ENCODE results near the gene AP1AR. TPM values are rescaled to one million over a fixed set of nuclear protein-coding genes. Genes with fewer than 3 reads are reported as not detected.

Gene AP1AR
- total RNA-seq, 1 donor from 2014 or later, result 15.7 TPM

DNA sequence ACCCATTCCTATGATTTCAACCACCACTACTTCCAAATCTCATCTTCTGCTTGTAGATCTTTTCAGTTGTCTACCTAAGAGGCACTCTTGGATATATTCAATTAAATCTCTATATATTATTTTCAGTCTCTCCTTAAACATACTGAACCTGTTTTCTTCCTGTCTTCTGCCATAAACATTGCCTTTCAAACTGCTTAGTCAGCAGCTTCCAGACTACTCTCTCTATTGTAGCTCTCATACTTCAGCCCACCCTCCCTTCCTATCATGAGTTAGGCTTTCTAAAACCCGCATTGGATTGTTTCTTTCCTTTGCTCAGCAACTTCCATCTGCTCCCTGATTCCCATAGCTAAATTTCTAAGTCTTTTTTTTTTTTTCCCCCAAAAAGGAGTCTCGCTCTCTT is 4.5 kb downstream of the AP1AR start:
- H3K27ac Mint-ChIP-seq (ENCODE audit: unreplicated experiment), result no peak overlapping the region

DNA sequence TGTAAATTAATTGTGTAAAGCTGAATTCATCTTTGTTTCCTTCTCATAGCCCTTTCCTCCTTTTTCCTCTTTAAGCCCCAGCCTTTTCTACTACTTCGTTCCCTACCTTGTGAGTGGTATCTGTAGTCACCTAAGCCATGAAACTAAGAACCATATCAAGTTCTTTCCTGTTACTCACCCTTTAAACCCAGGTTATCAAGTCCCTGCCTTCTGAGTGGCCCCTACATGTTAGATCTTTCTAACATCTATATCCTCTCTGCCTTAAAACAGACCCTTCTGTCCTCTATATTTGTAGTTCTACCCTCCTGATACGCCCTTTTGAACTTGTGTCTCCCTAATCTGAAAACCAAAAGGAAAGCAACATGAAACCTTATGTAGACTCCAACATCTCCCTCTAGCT is 7.2 kb downstream of the AP1AR start:
- no peaks in the 10 kb centered on the region for H3K9me3 Mint-ChIP-seq (ENCODE audit: unreplicated experiment)
- H3K27me3 Mint-ChIP-seq (ENCODE audit: unreplicated experiment), result peaks cover 2% of the 10 kb centered on the region
- H3K36me3 Mint-ChIP-seq (ENCODE audit: low read depth, unreplicated experiment), result no peaks in the 10 kb centered on the region
- DNase-seq (ENCODE audit: low spot score), result no peak
- H3K4me1 Mint-ChIP-seq (ENCODE audit: unreplicated experiment), result peaks cover 7% of the 10 kb centered on the region
- no peak overlapping the region for H3K4me3 Mint-ChIP-seq (ENCODE audit: unreplicated experiment)
- TF ChIP-seq, protein P1, sequence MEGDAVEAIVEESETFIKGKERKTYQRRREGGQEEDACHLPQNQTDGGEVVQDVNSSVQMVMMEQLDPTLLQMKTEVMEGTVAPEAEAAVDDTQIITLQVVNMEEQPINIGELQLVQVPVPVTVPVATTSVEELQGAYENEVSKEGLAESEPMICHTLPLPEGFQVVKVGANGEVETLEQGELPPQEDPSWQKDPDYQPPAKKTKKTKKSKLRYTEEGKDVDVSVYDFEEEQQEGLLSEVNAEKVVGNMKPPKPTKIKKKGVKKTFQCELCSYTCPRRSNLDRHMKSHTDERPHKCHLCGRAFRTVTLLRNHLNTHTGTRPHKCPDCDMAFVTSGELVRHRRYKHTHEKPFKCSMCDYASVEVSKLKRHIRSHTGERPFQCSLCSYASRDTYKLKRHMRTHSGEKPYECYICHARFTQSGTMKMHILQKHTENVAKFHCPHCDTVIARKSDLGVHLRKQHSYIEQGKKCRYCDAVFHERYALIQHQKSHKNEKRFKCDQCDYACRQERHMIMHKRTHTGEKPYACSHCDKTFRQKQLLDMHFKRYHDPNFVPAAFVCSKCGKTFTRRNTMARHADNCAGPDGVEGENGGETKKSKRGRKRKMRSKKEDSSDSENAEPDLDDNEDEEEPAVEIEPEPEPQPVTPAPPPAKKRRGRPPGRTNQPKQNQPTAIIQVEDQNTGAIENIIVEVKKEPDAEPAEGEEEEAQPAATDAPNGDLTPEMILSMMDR (IDR thresholded peaks at IDR 0.05; ENCODE audit: unreplicated experiment), result no peak
- no peak overlapping the region for H3K27ac Mint-ChIP-seq (ENCODE audit: unreplicated experiment)

More for the DNA sequence above, 4.5 kb downstream of the AP1AR start:
- Mint-ChIP-seq H3K27me3 (ENCODE audit: unreplicated experiment) (peaks cover 6% of the 10 kb centered on the region), H3K4me1 (ENCODE audit: unreplicated experiment) (peaks cover 18% of the 10 kb centered on the region), H3K4me3 (ENCODE audit: unreplicated experiment) (no peak overlapping the region), H3K9me3 (ENCODE audit: unreplicated experiment) (no peaks in the 10 kb centered on the region), H3K36me3 (ENCODE audit: low read depth, unreplicated experiment) (peaks cover 3% of the 10 kb centered on the region)
- DNase-seq (ENCODE audit: low spot score), result no peak
- TF ChIP-seq, protein P1 (IDR thresholded peaks at IDR 0.05; ENCODE audit: unreplicated experiment), result no peak

DNA sequence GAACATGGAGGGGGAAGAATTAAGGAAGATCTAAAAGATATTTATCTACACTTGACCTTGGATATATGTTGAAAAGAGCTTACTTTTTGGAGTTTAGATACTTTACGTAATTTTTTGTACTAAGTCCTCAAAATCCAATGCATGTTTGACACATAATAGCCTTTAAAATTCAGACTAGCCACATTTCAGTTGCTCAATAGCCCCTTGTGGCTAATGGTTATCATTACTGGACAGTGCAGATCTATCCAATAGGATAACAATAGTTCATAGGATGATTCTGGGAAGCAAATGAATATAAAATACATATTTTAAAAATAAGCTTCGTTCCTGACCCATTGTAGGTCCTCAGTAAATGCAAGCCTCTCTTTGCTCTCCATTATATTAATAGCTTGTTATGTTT is 13.8 kb downstream of the AP1AR start:
- H3K27ac Mint-ChIP-seq (ENCODE audit: unreplicated experiment), result no peak overlapping the region
- H3K36me3 Mint-ChIP-seq (ENCODE audit: low read depth, unreplicated experiment), result no peaks in the 10 kb centered on the region
- peaks cover 21% of the 10 kb centered on the region for H3K4me1 Mint-ChIP-seq (ENCODE audit: unreplicated experiment)
- TF ChIP-seq, protein P1 (IDR thresholded peaks at IDR 0.05; ENCODE audit: unreplicated experiment), result peak; percentile 33
- no peak for DNase-seq (ENCODE audit: low spot score)
- H3K4me3 Mint-ChIP-seq (ENCODE audit: unreplicated experiment), result no peak overlapping the region
- H3K27me3 Mint-ChIP-seq (ENCODE audit: unreplicated experiment), result no peaks in the 10 kb centered on the region
- H3K9me3 Mint-ChIP-seq (ENCODE audit: unreplicated experiment), result no peaks in the 10 kb centered on the region

DNA sequence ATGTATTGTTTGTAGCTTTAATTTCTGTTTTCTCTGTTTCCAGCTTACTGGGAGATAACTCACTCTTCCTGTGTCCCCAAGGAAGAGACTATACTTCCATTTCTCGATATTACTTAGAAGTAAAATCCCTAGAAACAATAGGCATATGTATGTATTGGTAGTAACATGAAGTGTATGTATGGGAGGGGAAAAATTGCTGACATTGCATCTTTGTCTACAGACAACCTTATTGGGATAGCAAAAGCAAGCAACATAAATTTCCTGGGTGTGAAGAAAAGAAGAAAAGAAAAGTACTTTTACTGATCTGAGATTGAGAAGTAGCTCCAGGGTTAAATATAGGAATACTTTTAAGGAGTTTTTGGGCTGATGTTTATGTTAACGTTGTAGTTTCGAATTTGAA is 15.4 kb downstream of the AP1AR start:
- no peak for DNase-seq (ENCODE audit: low spot score)
- H3K36me3 Mint-ChIP-seq (ENCODE audit: low read depth, unreplicated experiment), result no peaks in the 10 kb centered on the region
- TF ChIP-seq, protein P1 (IDR thresholded peaks at IDR 0.05; ENCODE audit: unreplicated experiment), result no peak
- no peaks in the 10 kb centered on the region for H3K9me3 Mint-ChIP-seq (ENCODE audit: unreplicated experiment)
- no peaks in the 10 kb centered on the region for H3K27me3 Mint-ChIP-seq (ENCODE audit: unreplicated experiment)
- H3K4me1 Mint-ChIP-seq (ENCODE audit: unreplicated experiment), result peaks cover 21% of the 10 kb centered on the region
- no peak overlapping the region for H3K4me3 Mint-ChIP-seq (ENCODE audit: unreplicated experiment)
- H3K27ac Mint-ChIP-seq (ENCODE audit: unreplicated experiment), result no peak overlapping the region

DNA sequence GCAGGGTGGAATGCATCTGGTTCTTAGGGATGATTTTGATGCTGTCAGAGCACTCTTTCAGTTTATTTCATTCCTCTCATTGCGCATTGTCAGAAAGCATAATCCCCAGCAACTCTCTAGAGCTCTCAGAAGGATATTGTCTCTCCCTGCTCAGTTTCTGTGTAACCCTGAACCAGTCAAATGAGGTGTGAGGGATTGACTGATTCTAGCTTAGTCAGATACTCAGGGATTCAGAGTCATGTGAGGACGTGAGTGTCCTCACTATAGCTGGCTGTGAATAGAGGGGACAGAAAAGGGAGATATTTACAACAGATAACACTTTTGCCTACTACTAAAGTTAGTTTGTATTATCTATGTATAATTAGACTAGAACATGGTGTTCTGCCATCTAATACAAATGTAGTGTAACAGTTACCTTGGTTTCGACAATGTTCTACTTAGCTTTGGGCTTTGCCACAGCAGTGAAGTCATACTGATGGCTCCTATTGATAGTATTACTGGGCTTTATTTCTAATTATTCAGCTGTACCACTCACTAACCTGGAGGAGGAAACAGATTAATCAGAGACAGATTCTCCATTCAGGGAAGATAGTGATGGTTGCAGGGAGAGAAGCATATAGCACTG is 19.5 kb downstream of the AP1AR start:
- Mint-ChIP-seq H3K4me3 (ENCODE audit: unreplicated experiment) (no peak overlapping the region), H3K27me3 (ENCODE audit: unreplicated experiment) (no peaks in the 10 kb centered on the region), H3K9me3 (ENCODE audit: unreplicated experiment) (no peaks in the 10 kb centered on the region), H3K4me1 (ENCODE audit: unreplicated experiment) (peaks cover 25% of the 10 kb centered on the region), H3K27ac (ENCODE audit: unreplicated experiment) (no peak overlapping the region), H3K36me3 (ENCODE audit: low read depth, unreplicated experiment) (no peaks in the 10 kb centered on the region)
- TF ChIP-seq, protein P1 (IDR thresholded peaks at IDR 0.05; ENCODE audit: unreplicated experiment), result no peak
- DNase-seq (ENCODE audit: low spot score), result no peak

Measured in endothelial cell (in vitro differentiated cells).